Spinal cord (tissue), 10 donors: ENCODE measurements around the gene AQP2. TPM values are rescaled to one million over a fixed set of nuclear protein-coding genes. Genes with fewer than 3 reads are reported as not detected.

Experiments used
- DNase-seq, 6 donors: peaks; one replicate each; pipeline versions ENCODE4 v3.0.0 to v3.0.0-alpha.2; 2013 to 2015; ENCODE audit warnings: low spot score in 6 of 6, low read depth in 4 of 6
- H3K27ac ChIP-seq: one replicate; pipeline ENCODE4 v1.5.1; 2013; ENCODE audit warnings: low read depth, low read length, control low read depth
- H3K27me3 ChIP-seq: one replicate; pipeline ENCODE4 v1.6.1; 2013; ENCODE audit warnings: low read length; ENCODE audit not compliant: control insufficient read depth, insufficient read depth
- H3K36me3 ChIP-seq: one replicate; pipeline ENCODE4 v1.6.1; 2013; ENCODE audit warnings: low read length; ENCODE audit not compliant: control insufficient read depth, insufficient read depth
- H3K4me1 ChIP-seq: one replicate; pipeline ENCODE4 v1.6.1; 2013; ENCODE audit warnings: low read length; ENCODE audit not compliant: control insufficient read depth, insufficient read depth
- H3K4me3 ChIP-seq: one replicate; pipeline ENCODE4 v1.5.1; 2013; ENCODE audit warnings: low read depth, low read length, control low read depth
- H3K9me3 ChIP-seq: one replicate; pipeline ENCODE4 v1.6.1; 2013; ENCODE audit warnings: low read length; ENCODE audit not compliant: control insufficient read depth, insufficient read depth
- WGBS: methylation state at CpG from one replicate; pipeline ENCODE4 v1.1.5; 2013; ENCODE audit warnings: missing lambda C conversion rate; ENCODE audit not compliant: insufficient coverage; 5-methylcytosine and 5-hydroxymethylcytosine counted together
- polyA plus RNA-seq, 2 donors: library from polyadenylated mRNA; unstranded; fragments of 120-200 nt; gene quantifications; one replicate each; pipeline ENCODE4 v1.2.1, GENCODE V29; 2013; ENCODE audit not compliant: insufficient read length in 2 of 2
- total RNA-seq, 2 donors: library from RNA; depleted of rRNA in 1 of 2; stranded (reverse); fragments of 120-200 nt in 1 of 2; fragments of >200 nt in 1 of 2; gene quantifications; one replicate each; pipeline versions ENCODE4 v1.2.3 to v1.2.4, GENCODE V29; 2013 to 2014
- donor health status: healthy.

Gene AQP2
- total and polyA plus RNA-seq, 4 donors = 0.44 to 0.47 TPM; not detected in 2

GRCh38 chr12:49920241-49920914 is 30.2 kb upstream of the AQP2 start:
- H3K27ac ChIP-seq = no peak overlapping the region
- DNase-seq = no peak
- H3K36me3 ChIP-seq = no peaks in the 10 kb centered on the region
- peaks cover 13% of the 10 kb centered on the region for H3K4me1 ChIP-seq
- no peaks in the 10 kb centered on the region for H3K9me3 ChIP-seq
- no peaks in the 10 kb centered on the region for H3K27me3 ChIP-seq
- WGBS = 90% methylated on average over 6 of the region's 12 CpGs
- no peak overlapping the region for H3K4me3 ChIP-seq

GRCh38 chr12:49920915-49921286 is 29.6 kb upstream of the AQP2 start:
- no peaks in the 10 kb centered on the region for H3K27me3 ChIP-seq
- no peaks in the 10 kb centered on the region for H3K9me3 ChIP-seq
- DNase-seq = no peak
- H3K4me1 ChIP-seq = peaks cover 13% of the 10 kb centered on the region
- H3K4me3 ChIP-seq = no peak overlapping the region
- no peaks in the 10 kb centered on the region for H3K36me3 ChIP-seq
- H3K27ac ChIP-seq = no peak overlapping the region
- 88% methylated on average over 1 of the region's 3 CpGs for WGBS

GRCh38 chr12:49921299-49921698 is 29.2 kb upstream of the AQP2 start:
- no peaks in the 10 kb centered on the region for H3K9me3 ChIP-seq
- no peak for DNase-seq
- H3K36me3 ChIP-seq = no peaks in the 10 kb centered on the region
- no peak overlapping the region for H3K4me3 ChIP-seq
- WGBS = 100% methylated on average over 2 of the region's 3 CpGs
- no peak overlapping the region for H3K27ac ChIP-seq
- peaks cover 13% of the 10 kb centered on the region for H3K4me1 ChIP-seq
- no peaks in the 10 kb centered on the region for H3K27me3 ChIP-seq

- DNase-seq = no peak
- 71% methylated on average over 6 of the region's 6 CpGs for WGBS
- Histone ChIP-seq H3K4me3 (no peak overlapping the region), H3K36me3 (no peaks in the 10 kb centered on the region), H3K4me1 (peaks cover 10% of the 10 kb centered on the region), H3K9me3 (no peaks in the 10 kb centered on the region), H3K27me3 (no peaks in the 10 kb centered on the region), H3K27ac (no peak overlapping the region)
These were observed 28.6 kb upstream of the AQP2 start for GRCh38 chr12:49921936-49922335.

- H3K27ac ChIP-seq = no peak overlapping the region
- 78% methylated on average over 11 of the region's 12 CpGs for WGBS
These were observed 28.0 kb upstream of the AQP2 start for GRCh38 chr12:49922349-49923034.

GRCh38 chr12:49923035-49923644 is 27.4 kb upstream of the AQP2 start:
- DNase-seq = no peak
- WGBS = 85% methylated on average over 3 of the region's 7 CpGs

More at GRCh38 chr12:49922349-49923034, 28.0 kb upstream of the AQP2 start:
- H3K36me3 ChIP-seq = no peaks in the 10 kb centered on the region
- H3K4me3 ChIP-seq = no peak overlapping the region
- DNase-seq = no peak
- peaks cover 5% of the 10 kb centered on the region for H3K4me1 ChIP-seq
- H3K9me3 ChIP-seq = no peaks in the 10 kb centered on the region
- H3K27me3 ChIP-seq = no peaks in the 10 kb centered on the region

GRCh38 chr12:49923880-49924556 is 26.5 kb upstream of the AQP2 start:
- WGBS = 91% methylated on average over 10 of the region's 15 CpGs
- H3K9me3 ChIP-seq = no peaks in the 10 kb centered on the region
- no peak overlapping the region for H3K4me3 ChIP-seq
- no peaks in the 10 kb centered on the region for H3K36me3 ChIP-seq
- no peak for DNase-seq
- no peak overlapping the region for H3K27ac ChIP-seq
- H3K4me1 ChIP-seq = no peaks in the 10 kb centered on the region
- no peaks in the 10 kb centered on the region for H3K27me3 ChIP-seq

More at GRCh38 chr12:49923035-49923644, 27.4 kb upstream of the AQP2 start:
- Histone ChIP-seq H3K4me3 (no peak overlapping the region), H3K27ac (no peak overlapping the region), H3K4me1 (no peaks in the 10 kb centered on the region), H3K9me3 (no peaks in the 10 kb centered on the region), H3K27me3 (no peaks in the 10 kb centered on the region), H3K36me3 (no peaks in the 10 kb centered on the region)

GRCh38 chr12:49924628-49925246 is 25.8 kb upstream of the AQP2 start:
- no peaks in the 10 kb centered on the region for H3K9me3 ChIP-seq
- no peaks in the 10 kb centered on the region for H3K4me1 ChIP-seq
- no peak for DNase-seq
- H3K27ac ChIP-seq = no peak overlapping the region
- H3K27me3 ChIP-seq = no peaks in the 10 kb centered on the region
- 84% methylated on average over 4 of the region's 7 CpGs for WGBS
- H3K4me3 ChIP-seq = no peak overlapping the region
- H3K36me3 ChIP-seq = no peaks in the 10 kb centered on the region

GRCh38 chr12:49925433-49926204 is 24.9 kb upstream of the AQP2 start:
- H3K4me1 ChIP-seq = no peaks in the 10 kb centered on the region
- no peak overlapping the region for H3K27ac ChIP-seq
- WGBS = 97% methylated on average over 5 of the region's 11 CpGs
- H3K4me3 ChIP-seq = no peak overlapping the region
- DNase-seq = no peak
- H3K9me3 ChIP-seq = no peaks in the 10 kb centered on the region
- no peaks in the 10 kb centered on the region for H3K27me3 ChIP-seq
- H3K36me3 ChIP-seq = no peaks in the 10 kb centered on the region
